NCI-H146 treated with DMSO at 0.1 percent for 48 hours (cell line): Measurements from ENCODE around the gene PRPF38B.

Experiments used
- DNase-seq: peaks from one replicate; lab custom pipeline; 2025; ENCODE audit not compliant: unreplicated experiment; lab: John Stamatoyannopoulos, UW

The PRPF38B gene

GRCh38 chr1:108716437-108717230 lies 24.5 kb downstream of the PRPF38B start:
- no peak for DNase-seq

- no peak for DNase-seq
Measured at GRCh38 chr1:108717774-108718316, 25.7 kb downstream of the PRPF38B start.

- no peak for DNase-seq
Measured at GRCh38 chr1:108718927-108719655, 27.0 kb downstream of the PRPF38B start.

- no peak for DNase-seq
Measured at GRCh38 chr1:108719656-108720435, 27.7 kb downstream of the PRPF38B start.

- DNase-seq, result no peak
Measured at GRCh38 chr1:108722292-108722691, 30.2 kb downstream of the PRPF38B start.

- no peak for DNase-seq
Measured at GRCh38 chr1:108725906-108726305, 33.8 kb downstream of the PRPF38B start.

GRCh38 chr1:108728327-108728923 lies 36.3 kb downstream of the PRPF38B start:
- no peak for DNase-seq

GRCh38 chr1:108729481-108729880 lies 37.4 kb downstream of the PRPF38B start:
- DNase-seq, result no peak

GRCh38 chr1:108732398-108732797 lies 40.3 kb downstream of the PRPF38B start:
- no peak for DNase-seq

GRCh38 chr1:108734171-108734865 lies 42.2 kb downstream of the PRPF38B start:
- DNase-seq, result no peak

GRCh38 chr1:108742253-108742652 lies 50.1 kb downstream of the PRPF38B start:
- no peak for DNase-seq

GRCh38 chr1:108745980-108746381 lies 53.9 kb downstream of the PRPF38B start:
- DNase-seq, result no peak

GRCh38 chr1:108746382-108747170 lies 54.5 kb downstream of the PRPF38B start, which contains the start of gene STXBP3:
STXBP3 (plus strand) TSS chr1:108746674; CDS start chr1:108746738, 64 bp downstream.
- DNase-seq, result peak; percentile 87

- peak; percentile 48 for DNase-seq
Measured at GRCh38 chr1:108747171-108747850, 55.2 kb downstream of the PRPF38B start.

- no peak for DNase-seq
Measured at GRCh38 chr1:108747898-108748297, 55.8 kb downstream of the PRPF38B start.

- DNase-seq, result no peak
Measured at GRCh38 chr1:108749081-108749480, 57.0 kb downstream of the PRPF38B start.

- DNase-seq, result no peak
Measured at GRCh38 chr1:108750476-108751181, 58.5 kb downstream of the PRPF38B start.
